Stimulated activated naive CD8-positive, alpha-beta T cell treated with anti-CD3 and anti-CD28 coated beads, Interleukin-15, Interleukin-2, amounts not matched to agents 100 ng/mL and 50 ng/mL, for 24 hours (primary cell): ENCODE results near the gene TEX19.
A peak's percentile ranks its signal among the peaks of the same experiment; 100 is the strongest.
"Not testable (repeated sequence)": the region's sequence is repeated elsewhere in the genome, so short reads cannot be mapped to it uniquely, and the experiment has no call there.

Experiments
- H3K27ac Mint-ChIP-seq: one replicate; pipeline ENCODE4 v1.8.0; 2021; ENCODE audit warnings: mild to moderate bottlenecking, mixed read lengths
- H3K27me3 Mint-ChIP-seq: one replicate; pipeline ENCODE4 v1.8.0; 2021; ENCODE audit warnings: mixed read lengths
- H3K36me3 Mint-ChIP-seq: one replicate; pipeline ENCODE4 v1.8.0; 2021; ENCODE audit warnings: low read depth, mixed read lengths
- H3K4me1 Mint-ChIP-seq: one replicate; pipeline ENCODE4 v1.8.0; 2021; ENCODE audit warnings: low read depth, mixed read lengths
- H3K4me3 Mint-ChIP-seq: one replicate; pipeline ENCODE4 v1.8.0; 2021; ENCODE audit warnings: mild to moderate bottlenecking, mixed read lengths
- H3K9me3 Mint-ChIP-seq: one replicate; pipeline ENCODE4 v1.8.0; 2021; ENCODE audit warnings: mixed read lengths

Gene TEX19

DNA sequence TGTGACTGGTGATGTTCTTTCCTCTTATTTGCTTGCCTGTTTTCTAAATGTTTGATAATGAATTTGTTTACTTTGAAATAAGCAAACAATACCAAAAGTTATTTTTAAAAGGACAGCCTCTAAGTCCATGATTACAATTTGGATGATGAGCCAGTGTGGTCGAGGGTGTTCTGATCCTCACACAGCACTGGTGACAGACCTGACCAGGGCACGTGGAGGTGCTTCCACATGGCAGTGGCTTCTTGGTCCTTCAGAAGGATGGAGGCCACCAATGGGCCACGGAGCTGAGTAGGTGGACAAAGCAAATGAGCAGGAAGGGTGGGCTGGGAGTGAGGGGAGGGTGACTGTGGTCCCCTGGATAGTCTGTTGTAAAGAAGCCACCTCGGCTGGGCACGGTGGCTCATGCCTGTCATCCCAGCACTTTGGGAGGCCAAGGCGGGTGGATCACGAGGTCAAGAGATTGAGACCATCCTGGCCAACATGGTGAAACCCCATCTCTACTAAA is 4.2 kb upstream of the TEX19 start:
- no peaks in the 10 kb centered on the region for H3K9me3 Mint-ChIP-seq

GRCh38 chr17:82355770-82356427 is 3.1 kb upstream of the TEX19 start:
- Mint-ChIP-seq H3K27ac (no peak overlapping the region), H3K36me3 (no peaks in the 10 kb centered on the region), H3K4me1 (peaks cover 19% of the 10 kb centered on the region), H3K27me3 (peaks cover 18% of the 10 kb centered on the region), H3K9me3 (no peaks in the 10 kb centered on the region), H3K4me3 (no peak overlapping the region)

More for the DNA sequence above, 4.2 kb upstream of the TEX19 start:
- Mint-ChIP-seq H3K27me3 (peaks cover 18% of the 10 kb centered on the region), H3K4me3 (no peak overlapping the region), H3K36me3 (no peaks in the 10 kb centered on the region), H3K27ac (no peak overlapping the region), H3K4me1 (peaks cover 19% of the 10 kb centered on the region)

GRCh38 chr17:82356845-82357355 is 2.1 kb upstream of the TEX19 start:
- Mint-ChIP-seq H3K36me3 (no peaks in the 10 kb centered on the region), H3K27ac (no peak overlapping the region), H3K27me3 (peaks cover 18% of the 10 kb centered on the region), H3K4me1 (peaks cover 10% of the 10 kb centered on the region), H3K4me3 (no peak overlapping the region), H3K9me3 (no peaks in the 10 kb centered on the region)

DNA sequence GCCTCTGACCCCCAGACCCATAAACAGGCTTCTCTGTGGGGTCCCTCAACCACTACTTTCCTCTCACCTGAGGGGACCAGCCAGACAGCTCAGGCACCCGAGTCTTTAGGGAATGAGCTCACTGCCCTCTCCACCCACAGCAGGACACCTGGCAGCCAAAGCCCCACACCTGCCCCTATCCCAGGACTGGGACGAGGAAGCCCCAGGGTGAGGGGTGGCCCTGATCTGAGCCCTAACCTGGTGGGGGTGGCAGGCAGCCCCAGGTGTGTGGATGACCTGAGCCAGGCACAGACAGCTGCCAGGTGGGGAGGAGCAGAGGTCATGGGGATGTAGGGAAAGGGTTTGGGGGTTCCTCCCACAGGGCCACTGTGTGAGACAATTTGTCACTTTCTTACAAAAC is 1.7 kb upstream of the TEX19 start:
- Mint-ChIP-seq H3K27me3 (peaks cover 18% of the 10 kb centered on the region), H3K9me3 (no peaks in the 10 kb centered on the region), H3K27ac (no peak overlapping the region), H3K36me3 (no peaks in the 10 kb centered on the region), H3K4me3 (no peak overlapping the region), H3K4me1 (peaks cover 8% of the 10 kb centered on the region)

GRCh38 chr17:82359451-82360074 is 516 bp downstream of the TEX19 start:
- H3K4me3 Mint-ChIP-seq, H3K9me3 Mint-ChIP-seq, H3K4me1 Mint-ChIP-seq, H3K27ac Mint-ChIP-seq, H3K36me3 Mint-ChIP-seq: not testable (repeated sequence)
- H3K27me3 Mint-ChIP-seq: peaks cover 18% of the 10 kb centered on the region

GRCh38 chr17:82361885-82362633 is 3.0 kb downstream of the TEX19 start:
- H3K27ac Mint-ChIP-seq: peak overlapping the region; percentile 37

GRCh38 chr17:82365606-82366295 is 6.7 kb downstream of the TEX19 start:
- H3K9me3 Mint-ChIP-seq: no peaks in the 10 kb centered on the region
- no peak overlapping the region for H3K27ac Mint-ChIP-seq
- no peak overlapping the region for H3K4me3 Mint-ChIP-seq
- no peaks in the 10 kb centered on the region for H3K36me3 Mint-ChIP-seq
- H3K27me3 Mint-ChIP-seq: peaks cover 11% of the 10 kb centered on the region
- peaks cover 3% of the 10 kb centered on the region for H3K4me1 Mint-ChIP-seq

More at GRCh38 chr17:82361885-82362633, 3.0 kb downstream of the TEX19 start:
- Mint-ChIP-seq H3K4me1 (peaks cover 8% of the 10 kb centered on the region), H3K36me3 (no peaks in the 10 kb centered on the region), H3K9me3 (no peaks in the 10 kb centered on the region), H3K27me3 (peaks cover 13% of the 10 kb centered on the region), H3K4me3 (no peak overlapping the region)

DNA sequence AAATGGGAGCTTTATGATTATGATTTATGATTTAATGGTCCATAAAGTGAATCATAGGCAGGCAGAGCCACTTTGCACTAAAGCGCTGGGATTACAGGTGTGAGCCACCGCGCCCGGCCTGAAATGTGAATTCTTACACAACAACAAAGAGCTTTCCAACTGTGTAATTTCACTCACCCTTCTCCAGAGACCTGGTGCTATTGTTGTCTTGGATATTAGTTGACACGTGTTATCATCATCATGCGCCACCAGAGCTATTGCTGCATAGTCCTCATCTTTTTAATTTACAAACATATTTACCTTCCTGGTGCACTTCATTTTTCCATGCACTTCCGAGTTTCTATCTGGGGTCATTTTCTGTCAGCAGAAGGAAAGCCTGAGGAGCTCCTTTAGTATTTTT is 7.7 kb downstream of the TEX19 start:
- Mint-ChIP-seq H3K9me3 (no peaks in the 10 kb centered on the region), H3K27me3 (peaks cover 16% of the 10 kb centered on the region), H3K36me3 (no peaks in the 10 kb centered on the region), H3K27ac (no peak overlapping the region), H3K4me1 (peaks cover 8% of the 10 kb centered on the region), H3K4me3 (no peak overlapping the region)

DNA sequence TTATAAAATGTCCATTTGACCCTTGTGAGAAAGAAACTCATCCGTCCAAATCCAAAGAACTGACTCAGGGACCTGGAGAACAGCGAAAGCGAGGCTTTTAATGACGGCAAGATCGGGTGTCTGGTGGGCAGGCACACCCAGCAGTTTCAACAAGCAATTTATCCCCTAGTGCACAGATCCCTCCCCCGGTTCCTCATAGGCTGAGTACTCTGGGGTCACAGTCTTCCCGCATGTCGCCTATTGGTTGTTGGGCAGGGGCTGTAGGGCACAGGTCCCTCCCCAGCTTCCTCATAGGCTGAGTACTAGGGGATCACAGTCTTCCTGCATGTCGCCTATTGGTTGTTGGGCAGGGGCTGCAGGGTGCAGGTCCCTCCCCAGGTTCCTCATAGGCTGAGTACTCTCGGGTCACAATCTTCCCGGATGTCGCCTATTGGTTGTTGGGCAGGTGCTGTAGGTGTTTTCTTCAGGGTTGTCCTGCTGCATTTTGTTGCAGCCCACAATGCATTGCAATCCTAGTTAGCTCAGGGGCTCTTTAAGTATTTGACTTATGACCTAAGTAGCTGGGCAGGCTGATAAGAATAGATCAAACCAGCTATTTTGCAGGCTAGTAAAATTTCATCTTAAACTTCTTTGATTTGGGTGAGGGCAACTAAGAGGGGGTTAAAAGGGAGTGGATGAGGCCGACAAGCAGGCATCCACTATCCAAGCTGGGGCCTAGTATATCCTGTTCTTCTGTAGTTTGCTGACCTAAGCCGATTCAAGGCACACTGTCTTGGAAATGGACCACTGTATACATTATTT is 8.9 kb downstream of the TEX19 start:
- H3K9me3 Mint-ChIP-seq: no peaks in the 10 kb centered on the region
- H3K36me3 Mint-ChIP-seq: no peaks in the 10 kb centered on the region
- peaks cover 15% of the 10 kb centered on the region for H3K4me1 Mint-ChIP-seq
- no peak overlapping the region for H3K4me3 Mint-ChIP-seq
- H3K27me3 Mint-ChIP-seq: peaks cover 23% of the 10 kb centered on the region
- no peak overlapping the region for H3K27ac Mint-ChIP-seq

GRCh38 chr17:82369211-82369610 is 10.2 kb downstream of the TEX19 start:
- H3K27me3 Mint-ChIP-seq: peaks cover 31% of the 10 kb centered on the region

GRCh38 chr17:82370471-82371332 is 11.7 kb downstream of the TEX19 start:
- Mint-ChIP-seq H3K4me1 (peaks cover 21% of the 10 kb centered on the region), H3K27me3 (peaks cover 33% of the 10 kb centered on the region), H3K36me3 (no peaks in the 10 kb centered on the region), H3K4me3 (peak overlapping the region; percentile 65), H3K27ac (no peak overlapping the region), H3K9me3 (no peaks in the 10 kb centered on the region)

More at GRCh38 chr17:82369211-82369610, 10.2 kb downstream of the TEX19 start:
- Mint-ChIP-seq H3K9me3 (no peaks in the 10 kb centered on the region), H3K36me3 (no peaks in the 10 kb centered on the region), H3K4me3 (no peak overlapping the region), H3K27ac (no peak overlapping the region), H3K4me1 (peaks cover 21% of the 10 kb centered on the region)

DNA sequence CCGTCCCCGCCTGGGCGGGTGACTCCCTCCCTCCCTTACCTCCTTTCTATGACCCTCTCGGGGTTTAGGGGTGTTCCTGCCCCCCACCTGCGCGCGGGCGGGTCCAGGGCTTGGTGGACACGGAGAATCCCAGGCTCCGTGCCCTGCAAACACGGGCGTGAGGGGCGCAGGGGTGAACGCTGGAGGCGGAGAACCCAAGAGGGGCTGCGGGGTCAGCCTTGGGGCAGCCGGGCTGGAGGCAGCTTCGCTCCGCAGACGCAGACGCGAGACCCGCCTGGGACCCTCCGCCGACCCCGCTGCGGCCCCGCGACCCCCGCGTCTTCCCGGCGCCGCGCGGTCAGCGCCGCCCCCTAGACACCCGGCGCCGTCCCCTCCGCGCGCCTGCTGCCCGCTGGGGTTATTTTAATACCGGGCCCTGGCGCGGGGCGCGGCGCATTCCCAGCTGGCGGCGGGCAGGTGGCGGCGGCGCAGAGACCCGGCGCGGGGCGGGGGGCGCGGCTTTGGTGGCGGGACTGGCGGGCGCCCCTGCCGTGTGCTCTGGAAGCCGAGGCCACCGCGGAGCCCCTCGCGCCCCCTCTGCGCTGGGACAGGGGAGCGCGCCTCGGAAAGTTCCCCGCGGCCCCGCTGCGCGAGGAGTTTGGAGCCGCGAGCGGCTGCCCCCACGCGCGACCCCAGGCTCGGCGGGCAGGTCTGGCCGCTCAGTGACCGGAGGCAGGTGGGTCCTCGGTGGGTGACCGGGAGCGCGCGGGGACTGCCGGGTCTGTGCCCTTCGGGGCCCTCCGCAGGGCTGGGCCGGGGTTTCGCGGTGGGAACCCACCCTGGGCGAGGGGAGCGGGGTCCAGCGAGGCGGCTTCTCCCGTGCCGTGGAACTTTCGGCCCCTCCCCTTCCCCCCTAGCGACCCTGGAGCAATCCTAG is 12.5 kb downstream of the TEX19 start, which contains the start of gene UTS2R:
Gene UTS2R (plus strand): TSS at position 433 of the 916 bp plus-strand sequence. CDS start 2,560 bp downstream, outside the sequence.
- no peak within 1 kb of the TSS for H3K27ac Mint-ChIP-seq

More for the DNA sequence above, 12.5 kb downstream of the TEX19 start, which contains the start of gene UTS2R:
- Mint-ChIP-seq H3K36me3 (no peaks in the 10 kb centered on the region), H3K4me3 (peak within 1 kb of the TSS; percentile 65), H3K9me3 (no peaks in the 10 kb centered on the region), H3K4me1 (peaks cover 21% of the 10 kb centered on the region), H3K27me3 (peaks cover 40% of the 10 kb centered on the region)
